Mesendoderm (in vitro differentiated cells): ENCODE measurements around the gene CHD6.

Source experiments
- DNase-seq: peaks from one replicate; pipeline ENCODE4 v3.0.0; 2013
- H2AK5ac ChIP-seq: 2 replicates; pipeline ENCODE4 v1.6.1; 2013; ENCODE audit warnings: low read length, inconsistent platforms
- H2BK120ac ChIP-seq: 2 replicates; pipeline ENCODE4 v1.6.1; 2013; ENCODE audit warnings: low read depth, mild to moderate bottlenecking, low read length, moderate library complexity, mixed read lengths
- H2BK15ac ChIP-seq: replicated peaks from 2 replicates; pipeline ENCODE4 v1.6.1; 2013; ENCODE audit warnings: low read depth, mild to moderate bottlenecking, moderate library complexity
- H2BK5ac ChIP-seq: 2 replicates; pipeline ENCODE4 v1.6.1; 2013; ENCODE audit warnings: low read length, inconsistent platforms
- H3K18ac ChIP-seq: 2 replicates; pipeline ENCODE4 v1.6.1; 2013; ENCODE audit warnings: mild to moderate bottlenecking, low read length, mixed read lengths
- H3K23ac ChIP-seq: one replicate; pipeline ENCODE4 v1.6.1; 2013; ENCODE audit warnings: low read length
- H3K27ac ChIP-seq: 2 replicates; pipeline ENCODE4 v1.5.1; 2013; ENCODE audit warnings: low read depth, mild to moderate bottlenecking, inconsistent platforms, low read length, moderate library complexity
- H3K27me3 ChIP-seq: 2 replicates; pipeline ENCODE4 v1.6.1; 2013; ENCODE audit warnings: low read length, control low read depth, mild to moderate bottlenecking, inconsistent platforms; ENCODE audit not compliant: insufficient read depth, poor library complexity
- H3K36me3 ChIP-seq: 2 replicates; pipeline ENCODE4 v1.6.1; 2013; ENCODE audit warnings: low read length, inconsistent platforms; ENCODE audit not compliant: control insufficient read depth, insufficient read depth
- H3K4ac ChIP-seq: one replicate; pipeline ENCODE4 v1.6.1; 2013; ENCODE audit warnings: low read depth, mild to moderate bottlenecking, low read length, moderate library complexity
- H3K4me1 ChIP-seq: 2 replicates; pipeline ENCODE4 v1.6.1; 2013; ENCODE audit warnings: low read depth, low read length, inconsistent platforms; ENCODE audit not compliant: control insufficient read depth
- H3K4me2 ChIP-seq: 2 replicates; pipeline ENCODE4 v1.6.1; 2013; ENCODE audit warnings: low read length
- H3K4me3 ChIP-seq: 2 replicates; pipeline ENCODE4 v1.5.1; 2013; ENCODE audit warnings: mild to moderate bottlenecking, low read length
- H3K56ac ChIP-seq: one replicate; pipeline ENCODE4 v1.6.1; 2013; ENCODE audit warnings: low read length
- H3K79me1 ChIP-seq: 2 replicates; pipeline ENCODE4 v1.6.1; 2013; ENCODE audit warnings: low read length, inconsistent platforms
- H3K79me2 ChIP-seq: 2 replicates; pipeline ENCODE4 v1.6.1; 2013; ENCODE audit warnings: mild to moderate bottlenecking, low read length; ENCODE audit not compliant: control insufficient read depth, insufficient read depth
- H3K9ac ChIP-seq: 2 replicates; pipeline ENCODE4 v1.6.1; 2013; ENCODE audit warnings: low read length, inconsistent platforms
- H4K5ac ChIP-seq: one replicate; pipeline ENCODE4 v1.6.1; 2013; ENCODE audit warnings: low read length
- H4K8ac ChIP-seq: one replicate; pipeline ENCODE4 v1.6.1; 2013; ENCODE audit warnings: low read depth, mild to moderate bottlenecking, control low read depth, low read length, moderate library complexity
- WGBS: extraction: QIAGEN DNeasy Blood & Tissue Kit; methylation state at CpG from one replicate; pipeline ENCODE4 v1.1.7; 2013; ENCODE audit warnings: low lambda C conversion rate, missing lambda C conversion rate; ENCODE audit not compliant: insufficient coverage; ENCODE audit errors: extremely low coverage; 5-methylcytosine and 5-hydroxymethylcytosine counted together

The CHD6 gene

GRCh38 chr20:41530923-41531322 lies 87.3 kb downstream of the CHD6 start:
- H3K27ac ChIP-seq = no peak overlapping the region
- H3K79me1 ChIP-seq = peaks cover 12% of the 10 kb centered on the region
- H3K79me2 ChIP-seq = peaks cover 2% of the 10 kb centered on the region
- DNase-seq = no peak
- no peak overlapping the region for H3K4ac ChIP-seq
- no peak overlapping the region for H2BK120ac ChIP-seq
- H3K56ac ChIP-seq = no peak overlapping the region
- no peak overlapping the region for H3K4me2 ChIP-seq
- H2BK5ac ChIP-seq = no peak overlapping the region
- H3K9ac ChIP-seq = no peak overlapping the region
- H2AK5ac ChIP-seq = no peak overlapping the region
- H4K8ac ChIP-seq = no peak overlapping the region
- H3K4me3 ChIP-seq = no peak overlapping the region
- H3K18ac ChIP-seq = no peak overlapping the region
- H3K36me3 ChIP-seq = no peaks in the 10 kb centered on the region
- H3K23ac ChIP-seq = no peak overlapping the region
- H3K4me1 ChIP-seq = peaks cover 7% of the 10 kb centered on the region
- no peaks in the 10 kb centered on the region for H3K27me3 ChIP-seq
- H2BK15ac ChIP-seq = no peak overlapping the region
- no peak overlapping the region for H4K5ac ChIP-seq
- no CpG with 5 or more reads among the region's 1 CpG for whole genome bisulfite sequencing

- no peak overlapping the region for H3K4me3 ChIP-seq
- peaks cover 7% of the 10 kb centered on the region for H3K4me1 ChIP-seq
- no peak overlapping the region for H2BK5ac ChIP-seq
- no peaks in the 10 kb centered on the region for H3K36me3 ChIP-seq
- DNase-seq = peak; percentile 25
- H4K5ac ChIP-seq = no peak overlapping the region
- no peak overlapping the region for H2BK15ac ChIP-seq
- H2AK5ac ChIP-seq = no peak overlapping the region
- no peak overlapping the region for H3K9ac ChIP-seq
- peaks cover 15% of the 10 kb centered on the region for H3K79me1 ChIP-seq
- no peak overlapping the region for H3K4ac ChIP-seq
- H3K79me2 ChIP-seq = peaks cover 2% of the 10 kb centered on the region
- no peak overlapping the region for H4K8ac ChIP-seq
- no peaks in the 10 kb centered on the region for H3K27me3 ChIP-seq
- H3K4me2 ChIP-seq = no peak overlapping the region
- H3K23ac ChIP-seq = no peak overlapping the region
- H3K27ac ChIP-seq = no peak overlapping the region
- WGBS = no CpG with 5 or more reads among the region's 3 CpGs
- H3K56ac ChIP-seq = no peak overlapping the region
- H3K18ac ChIP-seq = no peak overlapping the region
- H2BK120ac ChIP-seq = no peak overlapping the region
These were observed 91.8 kb downstream of the CHD6 start for GRCh38 chr20:41526327-41526726.

- Histone ChIP-seq H3K9ac (no peak overlapping the region), H3K23ac (no peak overlapping the region), H4K8ac (no peak overlapping the region), H3K27me3 (no peaks in the 10 kb centered on the region), H3K79me1 (peaks cover 17% of the 10 kb centered on the region), H3K4me1 (peaks cover 7% of the 10 kb centered on the region), H3K56ac (no peak overlapping the region), H2BK15ac (no peak overlapping the region), H3K36me3 (no peaks in the 10 kb centered on the region), H3K27ac (no peak overlapping the region), H2BK120ac (no peak overlapping the region), H3K4me2 (no peak overlapping the region), H3K18ac (no peak overlapping the region), H3K79me2 (peaks cover 2% of the 10 kb centered on the region), H3K4me3 (no peak overlapping the region), H4K5ac (no peak overlapping the region), H2BK5ac (no peak overlapping the region), H3K4ac (no peak overlapping the region), H2AK5ac (no peak overlapping the region)
- no peak for DNase-seq
- WGBS = no CpG with 5 or more reads among the region's 6 CpGs
These were observed 93.1 kb downstream of the CHD6 start for GRCh38 chr20:41524980-41525613.

- Histone ChIP-seq H3K18ac (no peak overlapping the region), H3K27ac (no peak overlapping the region), H2BK5ac (no peak overlapping the region), H3K4me3 (no peak overlapping the region), H3K79me1 (peaks cover 17% of the 10 kb centered on the region), H2BK120ac (no peak overlapping the region), H3K4me2 (no peak overlapping the region), H3K9ac (no peak overlapping the region), H3K27me3 (no peaks in the 10 kb centered on the region), H4K8ac (no peak overlapping the region), H2BK15ac (no peak overlapping the region), H4K5ac (no peak overlapping the region), H3K4ac (no peak overlapping the region), H3K23ac (no peak overlapping the region), H3K4me1 (peaks cover 7% of the 10 kb centered on the region), H3K79me2 (peaks cover 2% of the 10 kb centered on the region), H3K36me3 (no peaks in the 10 kb centered on the region), H2AK5ac (no peak overlapping the region), H3K56ac (no peak overlapping the region)
- no CpG with 5 or more reads among the region's 5 CpGs for whole genome bisulfite sequencing
- DNase-seq = no peak
These were observed 94.3 kb downstream of the CHD6 start for GRCh38 chr20:41523857-41524256.

DNA sequence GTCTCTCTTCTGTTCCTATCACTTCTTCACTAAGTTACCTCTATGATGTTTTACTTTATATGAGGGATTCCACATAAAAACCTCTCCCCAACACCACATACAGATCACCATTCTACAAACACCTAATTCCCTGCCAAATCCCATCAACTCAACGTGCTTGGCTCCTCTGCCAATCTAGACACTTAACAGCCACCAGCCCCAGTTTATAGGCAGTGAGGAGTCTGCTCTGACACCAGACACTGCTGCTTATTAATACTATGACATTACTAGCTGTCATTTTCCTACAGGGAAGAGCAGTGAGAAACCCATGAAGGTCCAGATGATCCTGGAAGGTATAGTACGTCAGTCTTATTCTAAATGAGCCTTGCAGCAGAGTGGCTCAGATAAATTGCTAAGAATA lies 104.3 kb downstream of the CHD6 start:
- Histone ChIP-seq H3K4ac (no peak overlapping the region), H3K4me2 (no peak overlapping the region), H4K8ac (no peak overlapping the region), H3K79me1 (peaks cover 13% of the 10 kb centered on the region), H2BK5ac (no peak overlapping the region), H3K4me1 (peaks cover 5% of the 10 kb centered on the region), H3K23ac (no peak overlapping the region), H4K5ac (no peak overlapping the region), H3K56ac (no peak overlapping the region), H3K36me3 (no peaks in the 10 kb centered on the region), H2BK120ac (no peak overlapping the region), H3K79me2 (no peaks in the 10 kb centered on the region), H2AK5ac (no peak overlapping the region), H3K27ac (no peak overlapping the region), H3K9ac (no peak overlapping the region), H2BK15ac (no peak overlapping the region), H3K27me3 (no peaks in the 10 kb centered on the region), H3K4me3 (no peak overlapping the region), H3K18ac (no peak overlapping the region)
- no peak for DNase-seq
- 100% methylated on average over 1 of the region's 2 CpGs for WGBS

DNA sequence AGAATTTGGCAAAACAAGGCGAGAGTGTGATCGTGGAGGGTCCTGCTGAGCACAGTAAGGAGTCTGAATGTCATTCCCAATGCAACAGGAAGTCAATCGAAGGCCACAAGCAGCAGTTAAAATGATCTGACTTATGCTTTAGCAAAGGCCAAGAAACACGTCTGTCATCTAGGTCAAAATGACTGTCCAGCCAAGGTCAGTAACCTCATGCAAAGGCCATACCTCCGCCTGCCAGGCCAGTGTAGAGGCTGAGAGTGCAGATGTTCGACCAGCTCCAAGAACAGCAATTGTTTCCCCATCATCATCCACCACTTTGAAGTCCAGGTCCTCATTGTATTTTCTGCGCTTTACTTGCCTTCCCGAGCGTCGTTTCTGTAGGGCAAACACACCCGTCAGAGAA lies 105.6 kb downstream of the CHD6 start:
- Histone ChIP-seq H3K79me2 (no peaks in the 10 kb centered on the region), H3K36me3 (no peaks in the 10 kb centered on the region), H3K23ac (no peak overlapping the region), H3K18ac (no peak overlapping the region), H3K79me1 (peaks cover 13% of the 10 kb centered on the region), H4K8ac (no peak overlapping the region), H3K56ac (no peak overlapping the region), H3K4me2 (no peak overlapping the region), H3K4ac (no peak overlapping the region), H2BK5ac (no peak overlapping the region), H2BK15ac (no peak overlapping the region), H3K4me3 (no peak overlapping the region), H3K9ac (no peak overlapping the region), H3K27ac (no peak overlapping the region), H3K4me1 (peaks cover 5% of the 10 kb centered on the region), H2BK120ac (no peak overlapping the region), H4K5ac (no peak overlapping the region), H3K27me3 (no peaks in the 10 kb centered on the region), H2AK5ac (no peak overlapping the region)
- no CpG with 5 or more reads among the region's 11 CpGs for WGBS
- DNase-seq = no peak
